HG03139 (cell line): ENCODE measurements around the gene PAX3.

Experiments
- ATAC-seq: cut with Tn5 transposase; IDR thresholded peaks from one replicate; pipeline ENCODE4 v1.9.1; 2021; ENCODE audit not compliant: unreplicated experiment

PAX3 gene

GRCh38 chr2:222296911-222297599, 1.7 kb downstream of the PAX3 start:
- no peak for ATAC-seq

- ATAC-seq, result no peak
Observed at GRCh38 chr2:222296311-222296741, 2.5 kb downstream of the PAX3 start.

- no peak for ATAC-seq
Observed at GRCh38 chr2:222295368-222296062, 3.3 kb downstream of the PAX3 start.

- no peak for ATAC-seq
Observed at GRCh38 chr2:222294996-222295367, 3.8 kb downstream of the PAX3 start.

GRCh38 chr2:222293660-222294630, 4.9 kb downstream of the PAX3 start:
- ATAC-seq, result no peak

GRCh38 chr2:222292149-222293134, 6.4 kb downstream of the PAX3 start:
- ATAC-seq, result no peak

GRCh38 chr2:222291485-222291841, 7.3 kb downstream of the PAX3 start:
- no peak for ATAC-seq

- ATAC-seq, result no peak
Observed at GRCh38 chr2:222290736-222291484, 7.9 kb downstream of the PAX3 start.

GRCh38 chr2:222290401-222290735, 8.4 kb downstream of the PAX3 start:
- ATAC-seq, result no peak

GRCh38 chr2:222289278-222290160, 9.3 kb downstream of the PAX3 start:
- no peak for ATAC-seq

GRCh38 chr2:222288590-222289277, 10.1 kb downstream of the PAX3 start:
- ATAC-seq, result no peak

GRCh38 chr2:222287862-222288479, 10.8 kb downstream of the PAX3 start:
- ATAC-seq, result no peak

GRCh38 chr2:222284466-222284865, 14.3 kb downstream of the PAX3 start:
- ATAC-seq, result no peak

- no peak for ATAC-seq
Observed at GRCh38 chr2:222283634-222284033, 15.2 kb downstream of the PAX3 start.

GRCh38 chr2:222281506-222281905, 17.3 kb downstream of the PAX3 start:
- no peak for ATAC-seq

GRCh38 chr2:222280795-222281194, 18.0 kb downstream of the PAX3 start:
- ATAC-seq, result no peak

- ATAC-seq, result no peak
Observed at GRCh38 chr2:222272446-222273015, 26.3 kb downstream of the PAX3 start.
